GM21528 (cell line): ENCODE measurements around the gene ROS1.

Source experiments
- ATAC-seq: cut with Tn5 transposase; IDR thresholded peaks from one replicate; pipeline ENCODE4 v1.9.1; 2021; ENCODE audit warnings: mild to moderate bottlenecking, moderate library complexity; ENCODE audit not compliant: unreplicated experiment, low FRiP score

The ROS1 gene

DNA sequence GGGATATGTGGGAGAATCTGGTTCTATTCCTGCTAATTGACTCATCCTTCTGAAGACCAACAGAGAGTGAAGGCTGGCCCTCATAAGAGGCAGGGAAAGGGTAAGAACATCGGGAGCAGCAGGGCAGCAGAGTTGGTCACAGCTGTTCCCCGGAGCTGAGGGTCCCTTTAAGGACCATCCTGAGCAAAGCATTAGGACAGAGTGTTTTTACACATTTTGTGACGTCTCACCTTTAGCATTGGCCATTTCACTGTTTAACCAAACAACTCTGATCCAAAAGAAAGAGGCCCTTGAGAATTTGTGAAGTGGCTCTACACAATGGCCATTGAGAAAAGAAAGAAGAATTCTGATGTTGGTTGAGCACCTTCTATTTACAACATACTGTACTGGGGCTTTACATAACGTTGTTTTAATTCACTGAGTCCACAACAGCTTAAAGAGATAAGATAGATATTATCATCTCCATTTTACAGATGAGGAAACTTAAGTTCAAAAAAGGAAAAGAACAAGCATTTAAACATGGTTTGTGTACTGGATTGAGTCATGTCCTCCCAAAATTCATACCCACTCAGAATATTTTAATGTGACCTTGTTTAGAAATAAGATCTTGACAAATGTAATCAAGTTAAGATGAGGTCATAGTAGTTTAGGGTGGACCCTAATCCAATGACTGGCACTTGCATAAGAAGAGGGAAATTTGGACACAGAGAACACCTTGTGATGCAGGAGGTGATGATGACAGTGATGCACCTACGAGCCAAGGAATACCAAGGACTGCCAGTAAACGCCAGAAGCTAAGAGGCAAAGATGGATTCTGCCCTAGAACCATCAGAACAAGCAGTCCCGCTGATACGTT, 98.4 kb downstream of the ROS1 start:
- no peak for ATAC-seq

DNA sequence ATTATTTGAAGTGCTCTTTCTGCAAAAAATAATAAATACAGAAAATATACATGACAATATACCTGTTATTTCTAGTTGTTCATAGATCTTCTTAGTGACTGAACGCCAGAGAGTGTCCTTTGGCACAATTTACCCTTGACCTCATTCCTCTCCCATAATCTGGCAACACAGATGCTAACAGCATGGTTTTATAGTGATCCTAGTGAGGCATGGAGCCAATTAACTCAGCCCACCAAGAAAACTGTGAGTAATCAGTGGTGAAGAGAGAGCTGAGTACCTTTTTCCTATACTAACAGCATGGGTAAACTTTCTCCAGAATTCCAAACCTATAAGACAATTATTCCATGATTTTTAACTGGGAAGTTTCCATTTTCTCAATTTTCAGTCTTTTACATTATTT, 99.3 kb downstream of the ROS1 start:
- no peak for ATAC-seq

DNA sequence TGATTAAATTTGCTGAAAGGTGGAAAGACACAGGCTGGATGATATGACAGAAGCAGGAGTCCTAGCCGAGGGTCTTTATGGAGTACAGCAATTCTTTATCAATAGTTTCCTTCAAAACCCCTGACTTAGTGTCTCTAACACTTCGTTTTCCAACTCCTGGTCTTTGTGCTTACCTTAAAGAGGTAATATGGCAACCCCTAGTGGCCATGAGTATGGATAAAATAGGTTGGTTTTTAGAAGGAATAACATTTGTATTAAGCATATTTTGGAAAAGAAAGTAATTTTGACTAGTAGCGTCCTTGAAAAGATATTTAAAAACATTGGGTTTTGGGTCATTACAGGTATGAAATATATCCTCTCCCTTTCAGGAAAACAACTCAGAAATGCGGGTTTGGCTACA, 108.5 kb downstream of the ROS1 start:
- ATAC-seq, result no peak

DNA sequence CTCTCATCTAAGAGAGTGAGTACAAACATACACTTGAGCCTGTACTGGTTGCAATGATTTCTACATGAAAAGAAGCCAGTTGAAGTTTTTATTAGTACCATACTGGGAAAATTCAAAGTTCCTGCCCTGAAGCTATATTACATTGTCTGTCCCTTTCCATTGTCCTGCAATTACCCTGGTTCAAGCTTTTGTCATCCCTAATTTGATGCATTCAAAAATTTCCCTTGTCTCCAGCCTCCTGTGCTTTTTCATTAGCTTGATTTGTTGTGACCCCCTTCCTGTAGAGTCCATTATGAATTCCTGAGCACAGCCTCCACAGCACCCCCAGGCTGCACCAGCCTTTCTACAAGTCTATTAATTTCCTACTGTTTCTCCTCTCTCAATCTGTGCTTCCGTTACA, 114.0 kb downstream of the ROS1 start:
- ATAC-seq, result no peak

DNA sequence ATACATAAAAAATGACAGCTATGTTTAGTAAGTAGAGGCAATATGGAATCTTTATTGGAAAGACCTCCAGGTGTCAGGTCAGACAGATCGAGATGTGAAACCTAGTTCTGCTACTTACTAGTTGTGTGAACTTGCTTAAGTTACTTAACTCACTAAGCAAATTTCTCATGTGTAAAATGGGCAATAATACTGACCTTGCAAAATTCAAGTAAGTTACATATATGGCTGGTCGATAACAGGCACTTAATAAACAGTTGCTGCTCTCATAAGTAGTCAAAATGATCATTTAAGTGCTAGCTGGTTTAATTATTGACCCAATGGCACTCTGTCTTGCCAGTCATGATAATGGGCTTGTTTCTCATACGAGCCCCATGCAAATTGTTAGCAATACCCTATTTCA, 114.4 kb downstream of the ROS1 start:
- ATAC-seq, result no peak

DNA sequence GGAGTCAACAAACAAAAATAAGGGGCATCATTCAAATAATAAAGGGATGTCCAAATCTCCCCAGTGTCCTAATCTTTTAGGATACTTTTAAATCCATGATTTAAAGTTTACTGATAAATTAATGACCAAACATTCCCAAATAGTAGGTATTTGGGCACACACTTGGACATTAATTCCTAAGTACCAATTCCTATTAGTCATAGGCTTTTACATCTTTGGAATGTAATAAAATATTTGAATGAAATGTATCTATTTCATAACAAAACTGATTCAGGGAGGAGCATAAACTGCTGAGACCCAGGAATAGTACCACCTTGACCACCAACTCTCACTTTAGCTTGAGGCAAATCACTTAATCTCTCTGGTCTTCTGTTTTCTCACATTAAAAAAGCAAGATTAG, 116.1 kb downstream of the ROS1 start:
- ATAC-seq, result no peak

DNA sequence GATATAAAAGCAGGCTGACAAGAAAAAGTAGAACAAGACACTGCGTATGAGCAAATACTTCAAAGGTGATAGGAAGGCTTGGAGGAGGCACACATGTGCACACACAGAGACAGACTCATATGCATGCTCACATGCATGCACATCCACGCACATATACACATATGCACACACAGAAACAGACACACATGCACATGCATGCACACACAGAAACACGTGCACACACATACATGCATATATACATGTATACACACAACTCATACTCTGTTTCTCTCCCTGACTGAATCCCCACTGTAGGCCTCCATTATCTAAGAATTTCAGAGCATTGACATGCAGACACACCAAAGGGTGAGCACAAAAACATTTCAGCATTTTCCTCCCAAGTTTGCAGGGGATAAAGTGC, 116.7 kb downstream of the ROS1 start:
- no peak for ATAC-seq

DNA sequence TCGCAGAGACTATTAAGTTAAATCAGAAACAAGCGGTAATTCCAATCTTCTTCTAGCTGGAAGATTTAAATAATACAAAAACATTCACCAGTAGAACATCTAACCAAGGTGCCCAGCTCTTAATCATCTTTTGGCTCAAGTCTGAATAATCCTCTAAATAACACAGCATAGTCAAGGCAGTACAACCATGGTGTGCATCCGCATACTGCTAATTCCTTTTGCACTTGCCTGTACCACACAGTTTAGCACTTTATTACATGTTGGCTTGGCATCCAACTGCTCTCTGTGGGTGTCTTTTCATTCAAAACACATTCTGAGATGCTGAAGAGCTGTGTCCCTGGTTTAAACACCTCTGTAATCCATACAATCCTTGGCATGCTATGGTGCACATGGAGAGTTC, 118.1 kb downstream of the ROS1 start:
- ATAC-seq, result no peak

DNA sequence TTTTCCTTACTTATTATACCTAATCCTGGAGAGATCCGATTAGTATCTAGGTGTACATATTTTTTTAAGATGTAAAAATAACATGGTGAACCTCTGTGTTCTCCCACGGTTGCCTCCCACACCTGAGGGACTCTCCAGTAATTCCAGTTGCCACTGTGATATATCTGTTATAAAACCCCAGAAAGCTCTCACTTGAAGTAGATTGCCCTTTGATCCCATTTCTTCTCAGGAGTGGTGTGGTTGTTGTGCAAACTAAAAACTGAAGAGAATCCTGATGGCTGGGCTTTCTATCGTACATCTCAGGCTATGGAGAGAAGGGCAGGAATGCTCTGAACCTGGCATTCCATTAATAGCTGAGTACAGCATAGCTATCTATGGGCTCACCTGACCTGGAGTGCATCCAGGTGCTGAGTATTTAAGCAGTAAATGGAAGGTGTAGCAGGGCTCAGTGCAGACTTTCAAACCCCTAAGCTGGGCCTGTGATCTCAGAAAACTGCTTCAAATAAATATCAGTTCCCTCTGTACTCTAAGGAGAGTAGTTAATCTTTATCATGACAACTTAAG, 119.4 kb downstream of the ROS1 start:
- no peak for ATAC-seq

DNA sequence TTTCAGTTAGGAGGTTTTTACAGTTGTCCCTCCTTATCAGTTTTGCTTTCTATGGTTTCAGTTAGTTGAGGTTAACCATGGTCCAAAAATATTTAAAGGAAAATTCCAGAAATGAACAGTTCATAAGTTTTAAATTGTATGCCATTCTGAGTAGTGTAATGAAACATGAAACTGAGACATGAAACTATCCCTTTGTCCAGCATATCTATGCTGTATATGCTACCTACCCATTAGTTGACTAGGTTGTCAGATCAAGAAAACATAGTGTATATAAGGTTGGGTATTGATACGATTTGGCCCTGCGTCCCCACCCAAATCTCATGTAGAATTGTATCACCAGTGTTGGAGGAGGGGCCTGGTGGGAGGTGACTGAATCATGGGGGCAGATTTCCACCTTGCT, 121.3 kb downstream of the ROS1 start:
- ATAC-seq, result no peak

DNA sequence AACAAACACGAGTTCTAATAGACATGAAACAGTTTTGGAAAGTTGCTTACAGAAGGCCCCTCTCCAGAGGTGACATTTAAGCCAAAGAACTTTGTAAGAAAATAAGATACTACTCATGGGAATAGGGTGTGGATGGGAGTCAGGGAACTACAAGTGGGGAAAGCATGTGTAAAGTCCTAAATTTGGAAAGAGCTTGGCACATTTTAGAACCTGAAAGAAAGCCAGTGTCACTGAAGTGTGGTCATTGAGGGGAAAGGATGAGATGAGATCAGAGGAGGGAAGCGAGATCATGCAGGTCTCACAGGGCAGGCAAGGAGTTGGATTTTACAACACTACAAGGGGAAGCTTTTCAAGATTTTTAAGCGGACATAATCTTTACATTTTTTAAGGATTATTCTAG, 122.4 kb downstream of the ROS1 start:
- ATAC-seq, result no peak

DNA sequence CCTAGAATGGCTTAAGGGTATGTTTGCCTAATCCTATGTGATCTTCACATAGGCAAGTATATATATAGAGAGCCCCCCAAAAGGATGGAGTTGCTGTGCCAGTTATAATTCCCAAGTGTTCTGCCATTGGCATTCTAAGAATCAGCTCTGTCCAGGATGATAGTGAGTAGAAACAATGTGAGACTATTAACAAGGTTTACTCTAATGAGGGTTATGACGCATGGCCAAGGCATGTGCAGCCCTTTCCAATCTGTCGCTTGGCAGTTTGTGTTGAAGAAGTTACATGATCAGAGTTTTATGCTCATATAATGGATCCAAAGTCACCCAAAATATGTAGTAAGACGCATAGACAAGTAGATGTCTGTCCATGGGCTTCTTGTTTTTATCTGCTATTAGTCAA, 126.8 kb downstream of the ROS1 start:
- ATAC-seq, result no peak

DNA sequence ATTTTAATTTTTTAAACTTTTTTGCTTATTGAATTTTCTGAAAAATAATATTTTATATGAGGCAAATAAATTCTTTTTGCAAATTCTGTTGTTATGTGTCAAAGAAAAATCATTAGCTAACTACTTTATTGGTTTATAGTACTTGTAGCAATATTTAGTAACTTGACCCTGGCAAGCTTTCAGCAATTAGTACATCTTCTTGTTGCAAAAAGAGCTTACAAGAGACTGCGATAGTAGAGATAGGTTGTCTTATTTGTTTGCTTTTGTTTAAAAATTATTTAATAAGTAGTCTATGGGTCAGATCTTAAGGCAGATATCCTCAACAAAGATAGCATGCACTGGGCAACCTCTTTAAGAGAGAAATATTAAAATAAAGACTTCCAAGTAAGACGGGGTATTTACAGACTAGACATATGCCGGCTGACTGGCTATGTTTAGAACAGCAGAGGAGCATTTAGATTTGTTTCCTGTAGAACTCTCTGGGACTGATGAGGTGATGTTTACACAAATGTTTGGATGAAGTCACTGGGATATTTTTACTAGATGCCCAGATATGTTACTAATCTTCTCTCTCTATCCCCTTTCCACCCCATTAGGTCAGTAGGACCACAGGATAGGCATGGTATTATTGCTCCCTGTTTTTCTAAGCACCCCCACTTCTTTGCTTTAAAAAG, 135.4 kb downstream of the ROS1 start:
- no peak for ATAC-seq

DNA sequence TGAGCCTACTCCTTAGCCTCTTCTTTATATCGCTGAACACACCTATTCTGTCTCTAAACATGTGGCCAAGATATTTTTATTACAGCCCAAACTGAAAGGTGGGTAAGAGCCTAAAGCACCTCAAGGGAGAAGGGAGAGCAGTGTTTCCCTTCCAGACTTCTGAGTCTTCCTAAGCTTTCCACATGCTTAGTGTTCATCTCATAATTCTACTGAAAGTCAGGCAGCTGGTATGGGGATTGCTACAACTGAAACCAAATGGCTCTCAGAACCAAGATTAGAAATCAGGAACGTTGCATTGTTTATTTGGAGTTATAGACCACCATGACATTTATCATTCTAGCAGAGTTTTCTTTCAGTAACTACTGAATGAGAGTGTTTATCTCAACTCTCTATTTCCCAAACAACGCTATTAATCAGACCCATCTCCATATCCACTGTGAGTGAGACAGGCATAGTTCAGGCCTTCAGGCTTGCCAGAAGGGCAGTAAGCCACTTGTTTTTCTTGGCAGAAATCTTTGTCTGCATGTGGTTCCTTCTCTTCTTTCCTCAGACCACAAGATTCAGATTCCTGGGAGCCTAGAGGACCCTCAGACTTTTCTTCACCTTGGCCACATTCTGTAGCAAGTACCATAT, 137.5 kb downstream of the ROS1 start:
- ATAC-seq, result no peak

DNA sequence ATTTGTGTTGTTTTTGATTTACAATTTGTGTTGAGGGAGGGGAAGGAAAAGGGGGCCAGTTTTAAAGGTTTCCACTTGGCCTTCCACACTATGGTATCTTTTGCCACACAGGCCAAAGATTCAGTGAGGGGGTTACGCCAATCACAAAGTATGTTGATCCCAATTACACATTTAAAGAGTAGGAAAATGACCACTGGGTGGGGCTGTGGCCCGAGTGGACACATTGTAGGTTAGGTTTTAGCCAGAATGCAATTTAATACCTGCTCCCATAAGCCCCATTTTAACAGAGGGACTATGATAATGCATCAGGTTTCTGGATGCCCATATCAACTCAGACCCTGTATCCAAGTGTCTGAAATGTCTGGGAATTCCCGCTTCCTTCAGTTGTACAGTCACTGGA, 144.8 kb downstream of the ROS1 start:
- ATAC-seq, result no peak

DNA sequence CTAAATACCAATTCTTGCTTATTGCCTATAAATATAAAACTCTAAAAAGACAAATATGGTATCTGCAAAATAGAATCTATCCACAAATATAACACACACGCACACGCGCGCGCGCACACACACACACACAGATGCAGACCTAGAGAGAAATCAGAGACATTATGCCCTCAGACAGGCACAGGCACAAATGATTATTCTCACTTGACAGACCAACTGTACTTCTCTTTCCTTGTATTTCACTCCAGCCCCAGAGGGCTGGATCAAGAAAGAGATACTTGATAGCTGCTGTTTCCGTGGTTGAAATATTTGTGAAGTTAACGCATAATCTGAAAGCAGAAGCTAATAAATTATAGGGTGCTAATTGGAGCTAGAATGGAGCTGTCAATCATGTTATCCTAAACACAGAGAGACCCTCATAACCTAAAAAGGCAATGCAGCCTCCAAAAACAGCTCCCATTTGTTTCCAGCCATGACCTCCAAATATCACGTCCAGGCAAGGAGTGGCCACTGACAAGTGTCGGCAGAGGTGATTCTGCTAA, 148.9 kb downstream of the ROS1 start:
- ATAC-seq, result no peak

DNA sequence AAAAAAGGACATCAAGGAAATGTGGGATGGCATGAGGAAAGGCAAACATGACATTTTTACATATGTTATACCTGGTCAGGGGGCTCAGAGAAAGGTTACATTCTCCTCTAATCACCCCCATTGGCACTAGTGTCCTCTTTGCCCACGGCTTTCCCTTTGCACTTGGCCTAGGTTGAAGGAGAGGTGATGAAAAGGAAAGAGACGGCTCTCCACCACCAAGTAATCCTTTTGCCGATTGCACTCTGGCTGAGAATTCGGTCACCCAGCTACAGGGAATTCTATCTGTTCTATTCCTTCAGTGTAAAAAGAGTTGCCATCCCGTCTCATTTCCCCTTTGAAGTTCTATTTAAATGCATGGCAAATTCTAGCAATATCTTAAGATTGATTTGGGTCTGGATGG, 150.0 kb downstream of the ROS1 start:
- no peak for ATAC-seq

DNA sequence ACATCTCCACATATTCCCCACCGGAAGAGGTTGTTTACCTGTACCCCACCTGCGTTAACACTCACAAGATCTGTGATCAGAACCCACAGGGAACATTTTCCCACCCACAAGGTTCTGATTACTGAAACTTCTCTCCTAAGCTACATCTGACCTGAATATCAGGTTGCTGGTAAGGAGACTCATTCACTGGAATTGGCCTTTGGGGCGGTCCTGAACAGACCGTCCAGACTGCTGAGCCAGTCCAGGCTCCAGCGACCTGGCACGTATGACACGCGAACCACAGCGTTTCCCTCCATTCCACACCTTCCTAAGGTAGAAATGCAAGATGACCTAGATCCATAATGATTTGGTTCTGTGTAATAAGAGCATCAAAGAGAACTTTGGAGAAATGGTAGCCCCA, 150.5 kb downstream of the ROS1 start:
- no peak for ATAC-seq

DNA sequence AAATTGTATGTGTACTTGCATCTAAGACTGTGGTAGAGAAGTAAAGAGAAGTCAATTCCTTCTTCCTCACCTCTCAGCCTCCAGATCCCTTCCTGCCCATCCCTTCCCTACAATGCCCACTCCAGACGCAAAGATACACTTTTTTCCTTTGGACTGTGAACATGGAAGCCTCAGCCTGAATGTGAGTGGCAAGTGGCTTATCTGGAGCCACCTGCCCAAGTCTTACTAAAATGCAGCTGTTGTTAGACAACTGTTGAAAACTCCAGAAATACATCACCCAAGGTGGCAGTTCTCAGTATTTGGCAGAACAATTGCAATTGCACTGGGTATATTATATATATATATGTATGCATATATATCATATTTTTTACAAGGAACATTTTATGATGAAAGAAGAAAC, 152.9 kb downstream of the ROS1 start:
- ATAC-seq, result no peak

DNA sequence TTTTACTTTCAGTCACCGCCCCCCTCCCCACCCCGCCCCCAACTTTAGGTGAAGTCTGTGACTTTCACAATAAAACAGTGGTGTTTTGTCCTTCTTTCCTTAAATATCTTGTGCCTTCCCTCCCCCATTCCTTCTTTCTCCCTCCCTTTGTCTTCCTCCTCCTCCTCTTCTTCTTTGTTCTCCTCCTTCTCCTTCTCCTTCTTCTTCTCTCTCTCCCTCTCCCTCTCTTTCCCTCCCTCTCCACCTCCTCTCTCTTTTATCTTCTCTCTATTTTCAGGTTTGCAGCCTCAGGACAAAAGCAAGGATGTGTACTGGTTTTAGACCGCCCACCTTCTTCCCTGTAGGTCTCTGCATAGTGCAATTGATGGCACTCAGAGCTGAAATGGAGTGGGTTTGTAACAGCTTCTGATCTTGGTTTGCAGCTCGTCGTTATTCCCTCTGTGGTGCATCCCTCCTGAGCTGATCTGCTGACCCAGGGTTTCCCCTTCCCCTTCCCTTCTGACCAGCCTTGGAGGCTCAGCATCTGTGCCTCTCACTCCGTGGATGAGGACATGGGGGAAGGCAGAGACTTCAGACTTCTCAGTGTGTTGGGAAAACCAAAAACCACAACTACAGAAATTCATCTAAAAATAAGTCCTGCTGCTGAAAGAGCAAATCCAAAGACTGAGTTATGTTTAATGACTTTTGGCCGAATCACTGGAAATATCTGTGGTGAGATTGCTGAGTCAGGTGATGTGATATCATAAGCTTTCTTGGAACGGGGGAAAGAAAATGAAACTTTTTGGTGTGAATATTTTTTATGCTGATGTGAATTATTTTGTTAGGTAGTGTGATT, 153.5 kb downstream of the ROS1 start:
- no peak for ATAC-seq
